Body of pancreas (tissue), 4 donors: ENCODE measurements around the gene BARX2. TPM values are rescaled to one million over a fixed set of nuclear protein-coding genes. Genes with fewer than 3 reads are reported as not detected.

Experiments
- ATAC-seq: fragments of 150-250 bp; one replicate; pipeline ENCODE4 v1.9.1; 2016
- DNase-seq, 4 donors: peaks; one replicate each; pipeline ENCODE4 v3.0.0-alpha.2; 2019
- H3K27ac ChIP-seq, 4 donors: fragments of 200-600 bp; sonication (generic); 1 replicate in 3 of 4; 2 replicates in 1 of 4; pipeline versions ENCODE4 v1.5.1 to v1.6.1; 2016 to 2019; ENCODE audit warnings: mild to moderate bottlenecking in 1 of 4, mixed read lengths in 1 of 4, moderate library complexity in 1 of 4
- H3K27me3 ChIP-seq, 2 donors: fragments of 200-600 bp; sonication (generic); one replicate each; pipeline ENCODE4 v1.6.0; 2016; ENCODE audit warnings: mild to moderate bottlenecking in 1 of 2
- H3K36me3 ChIP-seq, 2 donors: fragments of 200-600 bp; sonication (generic); replicated peaks in 1 of 2; 2 replicates each; pipeline ENCODE4 v1.5.1; 2016; ENCODE audit warnings: low read depth in 2 of 2; ENCODE audit not compliant: insufficient read depth in 1 of 2
- H3K4me1 ChIP-seq: fragments of 200-600 bp; sonication (generic); one replicate; pipeline ENCODE4 v1.6.0; 2016
- H3K4me3 ChIP-seq, 2 donors: fragments of 200-600 bp; sonication (generic); 1 replicate in 1 of 2; 2 replicates in 1 of 2; pipeline ENCODE4 v1.5.1; 2016 to 2019
- H3K9me3 ChIP-seq, 3 donors: fragments of 200-600 bp; sonication (generic); 1 replicate in 2 of 3; 2 replicates in 1 of 3; pipeline ENCODE4 v1.5.1; 2016
- CTCF ChIP-seq, 7 experiments: fragments of 450-650 bp in 4 of 7; fragments of 200-600 bp in 3 of 7; sonication (generic) in 3 of 7; IDR thresholded peaks; one replicate each; pipeline ENCODE4 v1.5.1; 2016 to 2019; ENCODE audit warnings: antibody characterized with exemption in 7 of 7
- POLR2A ChIP-seq, 3 donors: fragments of 450-650 bp; IDR thresholded peaks; one replicate each; pipeline ENCODE4 v1.6.1; 2016; ENCODE audit warnings: antibody characterized with exemption in 3 of 3, mild to moderate bottlenecking in 2 of 3
- WGBS, 2 donors: methylation state at CpG; one replicate each; pipeline ENCODE4 v1.1.5; 2017; 5-methylcytosine and 5-hydroxymethylcytosine counted together
- intact Hi-C: fragments of 100-400 bp; cut with DNase I; formaldehyde crosslinking; loops from one replicate; pipeline ENCODE4 v1.15.1; 2023
- total RNA-seq, 2 donors: library from RNA; depleted of rRNA; stranded (reverse); fragments of >200 nt; gene quantifications; one replicate each; pipeline ENCODE4 v1.1.0, GENCODE V29; 2016

Gene BARX2
- total RNA-seq, 2 donors from 2014 or later = 1.8 to 6.6 TPM

DNA sequence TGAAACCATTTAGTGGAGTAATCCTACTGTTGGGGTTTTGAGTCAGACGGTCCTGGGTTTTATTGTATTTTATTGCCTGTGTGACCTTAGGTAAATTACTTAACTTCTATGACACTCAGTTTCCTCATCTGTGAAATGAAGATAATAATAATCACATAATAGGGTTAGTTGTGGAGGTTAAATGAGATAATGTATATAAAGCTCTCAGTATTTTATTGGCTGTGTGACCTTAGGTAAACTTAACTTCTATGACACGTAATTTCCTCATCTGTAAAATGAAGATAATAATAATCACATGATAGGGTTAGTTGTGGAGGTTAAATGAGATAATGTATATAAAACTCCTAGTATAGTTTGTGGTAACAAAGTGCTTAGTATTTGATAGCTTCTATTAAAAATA, 13.2 kb downstream of the BARX2 start:
- ATAC-seq (no peak), DNase-seq (no peak)
- TF ChIP-seq CTCF (IDR thresholded peaks at IDR 0.05) (no peak), POLR2A (IDR thresholded peaks at IDR 0.05) (no peak)
- no peak overlapping the region for H3K27ac ChIP-seq
- intact Hi-C loops = no loop called here
- H3K4me1 ChIP-seq = peaks cover 4% of the 10 kb centered on the region
- no peak overlapping the region for H3K4me3 ChIP-seq
- no peaks in the 10 kb centered on the region for H3K27me3 ChIP-seq
- 58 to 64% methylated on average over 2 of the region's 2 CpGs for WGBS, 2 donors
- H3K36me3 ChIP-seq = no peaks in the 10 kb centered on the region
- no peaks in the 10 kb centered on the region for H3K9me3 ChIP-seq

DNA sequence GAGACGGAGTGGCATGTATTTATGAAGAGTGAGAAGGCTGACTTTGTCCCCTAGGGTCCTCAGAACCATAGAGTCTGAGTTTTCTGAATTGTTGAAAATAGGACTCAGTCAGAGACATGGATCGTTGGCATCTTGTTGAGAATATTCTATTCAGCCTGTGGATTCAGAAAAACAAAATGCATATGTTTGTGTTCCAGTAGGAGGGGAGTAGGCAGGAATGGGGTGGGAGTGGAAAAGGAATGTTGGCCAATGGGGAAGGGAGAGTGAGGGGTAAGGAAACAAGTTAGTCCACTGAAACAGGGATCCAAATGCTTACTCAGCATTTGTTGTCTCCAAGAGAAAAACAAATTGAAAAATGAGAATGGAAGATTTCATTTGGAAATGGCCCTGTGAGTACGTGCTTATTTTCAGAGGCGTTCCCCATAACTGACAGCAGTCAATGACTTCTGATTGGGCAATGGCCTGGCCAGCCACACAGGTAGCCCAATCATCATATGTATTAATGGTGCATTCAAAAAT, 14.7 kb downstream of the BARX2 start:
- intact Hi-C loops = no loop called here

GRCh38 chr11:129391360-129391759, 15.7 kb downstream of the BARX2 start:
- WGBS, 2 donors = 43 to 49% methylated on average over 5 of the region's 5 CpGs
- no peak for ATAC-seq
- H3K27me3 ChIP-seq = no peaks in the 10 kb centered on the region

More for the DNA sequence above, 14.7 kb downstream of the BARX2 start:
- no peak for DNase-seq
- Histone ChIP-seq H3K9me3 (no peaks in the 10 kb centered on the region), H3K27ac (no peak overlapping the region), H3K36me3 (no peaks in the 10 kb centered on the region), H3K27me3 (no peaks in the 10 kb centered on the region), H3K4me1 (peaks cover 4% of the 10 kb centered on the region), H3K4me3 (no peak overlapping the region)
- WGBS, 2 donors = 72 to 81% methylated on average over 4 of the region's 4 CpGs
- TF ChIP-seq CTCF (IDR thresholded peaks at IDR 0.05) (no peak), POLR2A (IDR thresholded peaks at IDR 0.05) (no peak)
- ATAC-seq = no peak

GRCh38 chr11:129391821-129392220, 16.2 kb downstream of the BARX2 start:
- 67 to 72% methylated on average over 6 of the region's 6 CpGs for WGBS, 2 donors
- no peak for TF ChIP-seq POLR2A (IDR thresholded peaks at IDR 0.05)
- no peak for TF ChIP-seq CTCF (IDR thresholded peaks at IDR 0.05)
- no peaks in the 10 kb centered on the region for H3K27me3 ChIP-seq
- no peaks in the 10 kb centered on the region for H3K9me3 ChIP-seq
- intact Hi-C loops = no loop called here
- no peak for ATAC-seq
- H3K27ac ChIP-seq = no peak overlapping the region
- H3K4me1 ChIP-seq = peaks cover 1% of the 10 kb centered on the region
- no peak for DNase-seq
- H3K4me3 ChIP-seq = no peak overlapping the region
- no peaks in the 10 kb centered on the region for H3K36me3 ChIP-seq

More at GRCh38 chr11:129391360-129391759, 15.7 kb downstream of the BARX2 start:
- no peak for TF ChIP-seq CTCF (IDR thresholded peaks at IDR 0.05)
- TF ChIP-seq POLR2A (IDR thresholded peaks at IDR 0.05) = no peak
- H3K36me3 ChIP-seq = no peaks in the 10 kb centered on the region
- no peak overlapping the region for H3K4me3 ChIP-seq
- intact Hi-C loops = no loop called here
- H3K4me1 ChIP-seq = peaks cover 4% of the 10 kb centered on the region
- no peaks in the 10 kb centered on the region for H3K9me3 ChIP-seq
- H3K27ac ChIP-seq = no peak overlapping the region
- DNase-seq = no peak

GRCh38 chr11:129392995-129393394, 17.3 kb downstream of the BARX2 start:
- H3K36me3 ChIP-seq = no peaks in the 10 kb centered on the region
- no peaks in the 10 kb centered on the region for H3K9me3 ChIP-seq
- H3K27me3 ChIP-seq = no peaks in the 10 kb centered on the region
- no peak overlapping the region for H3K4me3 ChIP-seq
- intact Hi-C loops = no loop called here
- TF ChIP-seq POLR2A (IDR thresholded peaks at IDR 0.05) (no peak), CTCF (IDR thresholded peaks at IDR 0.05) (no peak)
- no peak overlapping the region for H3K27ac ChIP-seq
- DNase-seq = no peak
- no peak for ATAC-seq
- H3K4me1 ChIP-seq = no peaks in the 10 kb centered on the region
- 49 to 60% methylated on average over 1 of the region's 1 CpG for WGBS, 2 donors
